ENCODE measurements around the gene JAZF1.

JAZF1 gene

GRCh38 chr7:28165261-28165660 is 15.3 kb downstream of the JAZF1 start:
- FAIRE-seq = no peak

- FAIRE-seq = no peak
Measured at GRCh38 chr7:28163949-28164348, 16.6 kb downstream of the JAZF1 start.

GRCh38 chr7:28161331-28161730 is 19.3 kb downstream of the JAZF1 start:
- no peak for FAIRE-seq

GRCh38 chr7:28160551-28160991 is 20.0 kb downstream of the JAZF1 start:
- FAIRE-seq = no peak

- no peak for FAIRE-seq
Measured at GRCh38 chr7:28157831-28158416, 22.7 kb downstream of the JAZF1 start.

- FAIRE-seq = no peak
Measured at GRCh38 chr7:28157076-28157745, 23.4 kb downstream of the JAZF1 start.

- FAIRE-seq = no peak
Measured at GRCh38 chr7:28156401-28156800, 24.2 kb downstream of the JAZF1 start.

GRCh38 chr7:28155964-28156363 is 24.6 kb downstream of the JAZF1 start:
- FAIRE-seq = no peak

- FAIRE-seq = no peak
Measured at GRCh38 chr7:28155019-28155660, 25.5 kb downstream of the JAZF1 start.

GRCh38 chr7:28152594-28152993 is 28.0 kb downstream of the JAZF1 start:
- no peak for FAIRE-seq

GRCh38 chr7:28151965-28152364 is 28.6 kb downstream of the JAZF1 start:
- FAIRE-seq = no peak

- FAIRE-seq = no peak
Measured at GRCh38 chr7:28149291-28150101, 31.1 kb downstream of the JAZF1 start.

- no peak for FAIRE-seq
Measured at GRCh38 chr7:28145931-28146330, 34.7 kb downstream of the JAZF1 start.

- FAIRE-seq = no peak
Measured at GRCh38 chr7:28145090-28145626, 35.4 kb downstream of the JAZF1 start.

- FAIRE-seq = no peak
Measured at GRCh38 chr7:28144266-28144665, 36.3 kb downstream of the JAZF1 start.

GRCh38 chr7:28142650-28143049 is 37.9 kb downstream of the JAZF1 start:
- no peak for FAIRE-seq

- FAIRE-seq = no peak
Measured at GRCh38 chr7:28140979-28141378, 39.6 kb downstream of the JAZF1 start.

GRCh38 chr7:28138837-28139236 is 41.8 kb downstream of the JAZF1 start:
- FAIRE-seq = no peak

GRCh38 chr7:28137463-28137862 is 43.1 kb downstream of the JAZF1 start:
- FAIRE-seq = no peak

GRCh38 chr7:28136885-28137284 is 43.7 kb downstream of the JAZF1 start:
- no peak for FAIRE-seq

- no peak for FAIRE-seq
Measured at GRCh38 chr7:28136420-28136819, 44.2 kb downstream of the JAZF1 start.

GRCh38 chr7:28135760-28136159 is 44.8 kb downstream of the JAZF1 start:
- FAIRE-seq = no peak

GRCh38 chr7:28135315-28135714 is 45.3 kb downstream of the JAZF1 start:
- no peak for FAIRE-seq

Data from A204.1 (cell line).